ENCODE results near the gene CFAP46.
"Not testable (repeated sequence)": the region's sequence is repeated elsewhere in the genome, so short reads cannot be mapped to it uniquely, and the experiment has no call there.

Gene CFAP46

DNA sequence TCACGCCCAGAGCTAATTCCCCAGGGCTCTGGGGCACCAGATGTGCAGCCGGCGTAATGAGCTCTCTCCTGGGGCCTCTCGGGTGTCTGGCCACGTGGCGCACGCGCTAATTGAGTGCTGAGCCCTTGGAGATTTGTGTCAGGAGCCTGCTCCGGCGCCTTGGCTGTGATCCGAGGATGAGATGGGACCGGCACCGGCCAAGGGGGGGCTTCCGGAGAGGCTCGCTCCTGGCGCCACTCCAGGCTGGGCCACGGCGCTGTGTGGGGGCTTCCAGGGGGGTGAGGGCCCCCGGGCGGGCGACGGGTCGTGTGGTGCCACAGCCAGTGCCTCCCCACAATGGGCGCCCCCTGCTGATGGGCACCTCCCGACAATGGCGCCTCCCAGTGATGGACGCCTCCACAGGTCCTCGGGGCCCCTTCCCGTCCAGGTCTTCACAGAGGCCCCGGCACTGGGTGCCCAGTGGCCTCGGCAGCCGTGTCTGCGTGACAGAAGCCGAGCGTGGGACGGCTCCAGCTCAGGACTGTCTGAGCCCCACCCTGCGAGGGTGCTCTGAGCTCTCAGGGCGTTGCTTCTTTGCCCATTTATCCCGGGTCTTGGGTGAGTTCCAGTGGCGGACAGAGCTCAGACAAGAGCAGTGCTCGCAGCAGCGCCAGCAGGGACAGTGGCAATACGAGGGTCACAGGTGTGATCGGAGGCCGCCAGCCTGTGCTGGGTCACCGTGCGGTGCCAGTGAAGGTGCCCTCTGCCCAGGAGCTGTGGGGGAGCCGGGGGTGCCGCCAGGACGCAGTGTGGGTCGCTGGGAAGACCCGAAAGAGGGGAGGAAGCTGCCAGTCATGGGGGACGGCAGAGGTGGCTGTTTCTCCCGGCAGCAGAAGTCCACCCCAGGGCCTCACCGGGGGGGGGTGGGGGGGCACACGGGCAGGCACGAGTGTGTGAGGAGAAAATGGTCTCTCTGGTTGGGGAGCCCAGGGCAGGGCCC is 148.2 kb downstream of the CFAP46 start:
- ChIA-PET POLR2A (no interaction called here), CTCF (interaction anchor here (0.6 kb wide), 1 partner anchor 109 kb away, joined by 3 read pairs; no protein-coding TSS in a partner anchor)
- TF ChIP-seq BHLHE40 (IDR thresholded peaks at IDR 0.05; ENCODE audit: borderline replicate concordance): no peak
- no peak for TF ChIP-seq ZNF384 (IDR thresholded peaks at IDR 0.05)
- DNase-seq (ENCODE audit: extremely low spot score): no peak

DNA sequence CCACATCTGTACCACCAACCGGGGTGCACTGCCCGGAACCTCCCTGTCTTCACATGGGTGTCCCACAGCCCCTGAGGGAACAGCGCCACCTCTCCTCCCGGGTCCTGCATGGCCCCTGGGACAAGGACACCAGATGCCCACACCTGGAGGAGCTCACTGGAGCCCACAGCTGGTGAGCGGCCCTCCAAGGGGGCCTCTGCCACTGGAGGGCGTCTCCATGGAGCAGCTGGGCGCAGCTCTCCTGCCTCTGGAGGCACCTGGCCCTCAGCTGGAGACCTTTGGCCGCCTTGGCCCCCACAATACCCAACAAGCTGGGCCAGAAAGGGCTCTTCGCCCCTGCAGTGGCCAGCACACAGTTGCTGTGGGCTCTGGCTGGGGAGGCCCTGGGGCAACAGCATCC is 149.2 kb downstream of the CFAP46 start:
- no peak for TF ChIP-seq FOXA1 (IDR thresholded peaks at IDR 0.05)
- TF ChIP-seq SP1 (IDR thresholded peaks at IDR 0.05): no peak
- TF ChIP-seq HDGF (IDR thresholded peaks at IDR 0.05; ENCODE audit: borderline replicate concordance): no peak
- TF ChIP-seq CTBP1 (IDR thresholded peaks at IDR 0.05; ENCODE audit: borderline replicate concordance): no peak
- no peak for TF ChIP-seq SUZ12 (IDR thresholded peaks at IDR 0.05)
- TF ChIP-seq NFRKB (IDR thresholded peaks at IDR 0.05): no peak
- no peak for TF ChIP-seq LEF1 (IDR thresholded peaks at IDR 0.05; ENCODE audit: borderline replicate concordance)
- DNase-seq (ENCODE audit: extremely low spot score): no peak
- CTCF ChIA-PET: no interaction called here
- POLR2A ChIA-PET: no interaction called here

DNA sequence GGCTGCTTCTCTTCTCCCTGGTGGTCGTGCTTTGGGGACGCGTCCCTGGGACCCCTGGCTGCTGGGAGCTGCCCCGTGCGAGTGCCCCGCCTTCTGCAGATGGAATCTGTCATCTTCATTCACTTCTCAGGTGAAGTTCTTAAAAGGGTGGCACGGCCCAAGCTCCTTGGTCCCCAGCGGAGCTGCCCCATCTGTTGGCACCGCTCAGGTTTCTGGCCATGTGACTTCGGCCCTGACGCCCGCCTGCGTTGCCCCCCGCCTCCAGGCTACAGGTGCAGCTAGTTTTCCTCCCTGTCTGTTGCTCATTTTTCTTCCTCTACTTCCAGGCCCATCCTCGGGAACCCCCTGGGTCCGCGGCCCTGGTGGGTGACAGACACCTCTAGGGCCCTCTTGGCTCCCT is 149.6 kb downstream of the CFAP46 start:
- CTCF ChIA-PET: no interaction called here
- TF ChIP-seq FOXA1 (IDR thresholded peaks at IDR 0.05) (no peak), ARNT (IDR thresholded peaks at IDR 0.05) (no peak), TARDBP (IDR thresholded peaks at IDR 0.05) (no peak), CTBP1 (IDR thresholded peaks at IDR 0.05; ENCODE audit: borderline replicate concordance) (no peak), SP1 (IDR thresholded peaks at IDR 0.05) (no peak), L3MBTL2 (conservative IDR thresholded peaks at IDR 0.05) (no peak), SUZ12 (IDR thresholded peaks at IDR 0.05) (no peak), HDGF (IDR thresholded peaks at IDR 0.05; ENCODE audit: borderline replicate concordance) (no peak), BHLHE40 (IDR thresholded peaks at IDR 0.05; ENCODE audit: borderline replicate concordance) (no peak)
- POLR2A ChIA-PET: no interaction called here

DNA sequence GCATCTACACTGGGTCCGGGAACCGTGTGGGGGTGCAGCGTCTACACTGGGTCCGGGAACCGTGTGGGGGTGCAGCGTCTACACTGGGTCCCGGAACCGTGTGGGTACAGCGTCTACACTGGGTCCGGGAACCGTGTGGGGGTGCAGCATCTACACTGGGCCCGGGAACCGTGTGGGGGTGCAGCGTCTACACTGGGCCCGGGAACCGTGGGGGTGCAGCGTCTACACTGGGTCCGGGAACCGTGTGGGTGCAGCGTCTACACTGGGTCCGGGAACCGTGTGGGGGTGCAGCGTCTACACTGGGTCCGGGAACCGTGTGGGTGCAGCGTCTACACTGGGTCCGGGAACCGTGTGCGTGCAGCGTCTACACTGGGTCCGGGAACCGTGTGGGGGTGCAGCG is 150.3 kb downstream of the CFAP46 start:
- DNase-seq (ENCODE audit: extremely low spot score); POLR2A ChIA-PET; CTCF ChIA-PET: not testable (repeated sequence)

More for the DNA sequence above, 149.6 kb downstream of the CFAP46 start:
- no peak for DNase-seq (ENCODE audit: extremely low spot score)

DNA sequence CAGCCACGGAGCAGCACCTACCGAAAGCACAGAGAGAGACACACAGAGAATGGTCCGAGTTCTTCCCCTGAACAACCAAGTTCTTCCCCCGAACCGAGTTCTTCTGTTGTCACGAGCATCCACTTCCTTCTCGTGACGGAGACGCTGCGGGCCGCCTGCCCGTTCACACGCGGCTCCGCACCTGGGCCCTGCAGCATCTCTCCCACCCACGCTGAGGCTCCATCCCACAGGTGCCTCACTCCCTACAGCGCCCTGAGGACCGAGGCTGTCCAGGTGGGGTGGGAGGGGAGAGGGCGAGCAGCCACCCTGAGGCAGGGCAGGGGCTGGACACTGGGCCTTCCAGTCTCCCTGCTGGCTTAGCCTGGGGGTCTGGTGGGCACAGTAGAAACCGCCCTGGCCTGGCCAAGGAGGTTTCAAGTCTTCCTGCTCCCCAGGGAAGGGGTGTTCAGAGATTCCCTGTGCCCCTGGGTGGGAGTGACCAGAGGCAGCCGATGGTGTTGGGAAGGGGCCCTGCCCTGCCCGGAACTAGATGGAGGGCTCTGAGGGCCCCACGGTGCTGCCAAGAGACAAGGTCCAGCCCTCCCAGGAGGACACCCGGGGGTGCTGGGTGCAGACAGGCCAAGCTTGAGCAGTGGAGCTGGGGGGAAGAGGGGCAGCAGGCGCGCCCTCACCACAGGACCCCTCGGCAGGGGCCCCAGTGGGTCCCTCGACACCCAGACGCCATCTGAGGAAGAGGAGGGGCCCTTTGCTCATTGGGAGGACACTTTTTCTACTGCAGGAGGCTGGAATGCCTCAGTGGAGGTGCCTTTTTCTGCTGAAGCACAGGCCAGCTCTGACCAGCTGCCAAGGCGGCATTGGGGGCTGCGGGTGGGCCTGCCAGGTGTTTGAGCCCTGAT is 151.2 kb downstream of the CFAP46 start:
- ChIA-PET POLR2A (no interaction called here), CTCF (interaction anchor here (0.6 kb wide), 1 partner anchor 15 kb away, joined by 3 read pairs; no protein-coding TSS in a partner anchor)
- no peak for DNase-seq (ENCODE audit: extremely low spot score)
- TF ChIP-seq BHLHE40 (IDR thresholded peaks at IDR 0.05; ENCODE audit: borderline replicate concordance) (no peak), SUZ12 (IDR thresholded peaks at IDR 0.05) (no peak), TARDBP (IDR thresholded peaks at IDR 0.05) (no peak), NFRKB (IDR thresholded peaks at IDR 0.05) (no peak), FOXA1 (IDR thresholded peaks at IDR 0.05) (no peak), HDGF (IDR thresholded peaks at IDR 0.05; ENCODE audit: borderline replicate concordance) (no peak), FOXK2 (IDR thresholded peaks at IDR 0.05) (no peak), FOXM1 (IDR thresholded peaks at IDR 0.05; ENCODE audit: borderline replicate concordance) (no peak), ELF4 (IDR thresholded peaks at IDR 0.05) (no peak), L3MBTL2 (conservative IDR thresholded peaks at IDR 0.05) (no peak), ZNF384 (IDR thresholded peaks at IDR 0.05) (no peak), CTBP1 (IDR thresholded peaks at IDR 0.05; ENCODE audit: borderline replicate concordance) (no peak), SP1 (IDR thresholded peaks at IDR 0.05) (no peak), LEF1 (IDR thresholded peaks at IDR 0.05; ENCODE audit: borderline replicate concordance) (no peak), ARNT (IDR thresholded peaks at IDR 0.05) (no peak)
- TF ChIP-seq, protein P1, sequence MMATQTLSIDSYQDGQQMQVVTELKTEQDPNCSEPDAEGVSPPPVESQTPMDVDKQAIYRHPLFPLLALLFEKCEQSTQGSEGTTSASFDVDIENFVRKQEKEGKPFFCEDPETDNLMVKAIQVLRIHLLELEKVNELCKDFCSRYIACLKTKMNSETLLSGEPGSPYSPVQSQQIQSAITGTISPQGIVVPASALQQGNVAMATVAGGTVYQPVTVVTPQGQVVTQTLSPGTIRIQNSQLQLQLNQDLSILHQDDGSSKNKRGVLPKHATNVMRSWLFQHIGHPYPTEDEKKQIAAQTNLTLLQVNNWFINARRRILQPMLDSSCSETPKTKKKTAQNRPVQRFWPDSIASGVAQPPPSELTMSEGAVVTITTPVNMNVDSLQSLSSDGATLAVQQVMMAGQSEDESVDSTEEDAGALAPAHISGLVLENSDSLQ (IDR thresholded peaks at IDR 0.05): no peak

DNA sequence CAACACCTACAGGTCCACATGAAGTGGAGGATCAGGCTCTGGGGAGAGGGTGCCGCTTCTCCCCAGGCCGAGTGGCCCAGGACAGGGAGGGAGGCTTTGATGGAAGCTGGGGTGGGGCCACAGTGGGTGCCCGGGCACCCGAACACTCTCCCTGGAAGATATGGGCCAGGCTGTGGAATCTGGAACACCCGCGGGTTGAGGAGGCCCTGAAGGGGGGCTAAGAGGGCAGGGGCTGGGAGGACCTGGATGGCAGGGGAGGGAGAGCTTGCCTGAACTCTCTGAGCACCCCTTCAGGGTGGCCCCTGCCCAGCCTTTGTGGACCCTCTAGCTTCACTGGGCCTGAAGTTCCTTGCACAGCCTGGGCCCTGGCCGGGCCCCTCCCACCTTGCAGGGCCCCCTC is 151.9 kb downstream of the CFAP46 start:
- CTCF ChIA-PET: interaction anchor here (0.6 kb wide), 1 partner anchor 16 kb away, joined by 3 read pairs; no protein-coding TSS in a partner anchor
- POLR2A ChIA-PET: no interaction called here
- no peak for DNase-seq (ENCODE audit: extremely low spot score)
- TF ChIP-seq ELF4 (IDR thresholded peaks at IDR 0.05) (no peak), L3MBTL2 (conservative IDR thresholded peaks at IDR 0.05) (no peak)

DNA sequence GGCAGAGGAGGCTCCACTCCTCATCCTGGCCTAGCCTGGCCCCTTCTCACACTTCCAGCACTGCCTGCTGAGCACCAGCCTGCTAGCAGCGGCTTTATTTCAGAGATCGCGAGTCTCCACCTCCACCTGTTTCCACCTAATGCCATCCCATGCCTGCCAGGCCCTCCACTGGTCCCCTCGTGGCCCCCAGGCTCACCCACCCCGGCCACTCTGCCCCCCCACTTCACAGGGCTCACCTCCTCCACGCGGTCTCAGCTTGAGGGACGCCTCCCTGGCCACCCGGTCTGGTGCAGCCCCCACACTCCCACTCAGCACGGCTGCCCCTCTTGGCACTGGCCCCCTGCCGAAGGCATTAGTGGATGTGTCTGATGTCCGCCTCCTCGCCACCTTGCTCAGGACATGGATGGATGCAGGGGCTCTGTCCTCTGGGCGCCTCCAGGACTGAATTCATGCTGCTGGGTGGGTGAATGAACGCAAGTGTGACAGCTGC is 152.7 kb downstream of the CFAP46 start:
- ChIA-PET CTCF (no interaction called here), POLR2A (no interaction called here)
- TF ChIP-seq FOXA1 (IDR thresholded peaks at IDR 0.05) (no peak), CTBP1 (IDR thresholded peaks at IDR 0.05; ENCODE audit: borderline replicate concordance) (no peak), FOXM1 (IDR thresholded peaks at IDR 0.05; ENCODE audit: borderline replicate concordance) (no peak), BHLHE40 (IDR thresholded peaks at IDR 0.05; ENCODE audit: borderline replicate concordance) (no peak), FOXK2 (IDR thresholded peaks at IDR 0.05) (no peak), TARDBP (IDR thresholded peaks at IDR 0.05) (no peak), NFRKB (IDR thresholded peaks at IDR 0.05) (no peak), L3MBTL2 (conservative IDR thresholded peaks at IDR 0.05) (no peak), HDGF (IDR thresholded peaks at IDR 0.05; ENCODE audit: borderline replicate concordance) (no peak), ARNT (IDR thresholded peaks at IDR 0.05) (no peak), ELF4 (IDR thresholded peaks at IDR 0.05) (no peak), LEF1 (IDR thresholded peaks at IDR 0.05; ENCODE audit: borderline replicate concordance) (no peak), SUZ12 (IDR thresholded peaks at IDR 0.05) (no peak), ZNF384 (IDR thresholded peaks at IDR 0.05) (no peak), SP1 (IDR thresholded peaks at IDR 0.05) (no peak)
- TF ChIP-seq, protein P1 (IDR thresholded peaks at IDR 0.05): no peak
- DNase-seq (ENCODE audit: extremely low spot score): no peak
